Measurements from ENCODE around the gene OR2A14. TPM values are rescaled to one million over a fixed set of nuclear protein-coding genes. Genes with fewer than 3 reads are reported as not detected.

OR2A14 gene
- total RNA-seq (not detected in 2 replicates), polyA plus RNA-seq (not detected in 2 replicates), polyA minus RNA-seq (not detected in 2 replicates)
- total RNA-seq (2013): not detected

GRCh38 chr7:144122876-144123275 is at the start of gene OR2A14:
Gene OR2A14, plus strand, starts transcription at chr7:144123176. Its CDS starts 5,937 bp downstream, at chr7:144129113.
- Mint-ChIP-seq H3K27ac (no peak within 1 kb of the TSS), H3K27me3 (peaks cover 4% of the 10 kb centered on the region), H3K4me3 (no peak within 1 kb of the TSS), H3K9me3 (ENCODE audit: insufficient read depth) (no peaks in the 10 kb centered on the region), H3K4me1 (no peaks in the 10 kb centered on the region)
- Histone ChIP-seq H3K4me2 (replicated peaks; ENCODE audit: low read depth, low read length, poor library complexity, severe bottlenecking) (no peak within 1 kb of the TSS), H3K9ac (ENCODE audit: low read length) (no peak within 1 kb of the TSS), H3K36me3 (replicated peaks in 1 of 2; ENCODE audit: control extremely low read depth in 1 of 2, control insufficient read depth in 1 of 2, extremely low read depth in 1 of 2, insufficient read depth in 2 of 2, low read length in 1 of 2) (no peaks in the 10 kb centered on the region), H3K4me3 (ENCODE audit: control extremely low read depth in 1 of 5, extremely low read depth in 1 of 5, insufficient read depth in 1 of 5, low read depth in 2 of 5, low read length in 4 of 5) (no peak within 1 kb of the TSS), H2AFZ (ENCODE audit: insufficient read depth, low read depth, low read length, poor library complexity, severe bottlenecking) (no peak within 1 kb of the TSS), H3K4me1 (ENCODE audit: control insufficient read depth in 2 of 2, insufficient read depth in 2 of 2, low read length in 2 of 2) (no peaks in the 10 kb centered on the region), H3K27me3 (replicated peaks in 1 of 4; ENCODE audit: control extremely low read depth in 1 of 4, control insufficient read depth in 3 of 4, insufficient read depth in 4 of 4, low read length in 3 of 4) (no peaks in the 10 kb centered on the region), H3K27ac (ENCODE audit: low read length in 2 of 2) (no peak within 1 kb of the TSS), H4K20me1 (ENCODE audit: control insufficient read depth, insufficient read depth, low read length, poor library complexity, severe bottlenecking) (no peaks in the 10 kb centered on the region), H3K79me2 (ENCODE audit: control insufficient read depth, insufficient read depth, low read length) (no peaks in the 10 kb centered on the region), H3K9me3 (ENCODE audit: control extremely low read depth in 1 of 3, control insufficient read depth in 2 of 3, insufficient read depth in 1 of 3, low read length in 2 of 3) (peaks cover 0 to 4% (median 0%) of the 10 kb centered on the region in 3 donors)
- ChIA-PET CTCF (no interaction called here), POLR2A (no interaction called here)
- TF ChIP-seq EZH2 (IDR thresholded peaks at IDR 0.05; ENCODE audit: borderline replicate concordance, insufficient read depth, low read depth, low read length, poor library complexity, severe bottlenecking): no peak
- TF ChIP-seq, protein P1, sequence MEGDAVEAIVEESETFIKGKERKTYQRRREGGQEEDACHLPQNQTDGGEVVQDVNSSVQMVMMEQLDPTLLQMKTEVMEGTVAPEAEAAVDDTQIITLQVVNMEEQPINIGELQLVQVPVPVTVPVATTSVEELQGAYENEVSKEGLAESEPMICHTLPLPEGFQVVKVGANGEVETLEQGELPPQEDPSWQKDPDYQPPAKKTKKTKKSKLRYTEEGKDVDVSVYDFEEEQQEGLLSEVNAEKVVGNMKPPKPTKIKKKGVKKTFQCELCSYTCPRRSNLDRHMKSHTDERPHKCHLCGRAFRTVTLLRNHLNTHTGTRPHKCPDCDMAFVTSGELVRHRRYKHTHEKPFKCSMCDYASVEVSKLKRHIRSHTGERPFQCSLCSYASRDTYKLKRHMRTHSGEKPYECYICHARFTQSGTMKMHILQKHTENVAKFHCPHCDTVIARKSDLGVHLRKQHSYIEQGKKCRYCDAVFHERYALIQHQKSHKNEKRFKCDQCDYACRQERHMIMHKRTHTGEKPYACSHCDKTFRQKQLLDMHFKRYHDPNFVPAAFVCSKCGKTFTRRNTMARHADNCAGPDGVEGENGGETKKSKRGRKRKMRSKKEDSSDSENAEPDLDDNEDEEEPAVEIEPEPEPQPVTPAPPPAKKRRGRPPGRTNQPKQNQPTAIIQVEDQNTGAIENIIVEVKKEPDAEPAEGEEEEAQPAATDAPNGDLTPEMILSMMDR (IDR thresholded peaks at IDR 0.05): no peak
- no CpG with 5 or more reads among the region's 1 CpG for WGBS (ENCODE audit: insufficient coverage)
- ATAC-seq (ENCODE audit: low read depth) (no peak), DNase-seq (no peak)
- intact Hi-C loops (cut with micrococcal nuclease): no loop called here

- H3K36me3 ChIP-seq (replicated peaks in 1 of 2; ENCODE audit: control extremely low read depth in 1 of 2, control insufficient read depth in 1 of 2, extremely low read depth in 1 of 2, insufficient read depth in 2 of 2, low read length in 1 of 2): no peaks in the 10 kb centered on the region
- CTCF ChIA-PET: no interaction called here
- no peak overlapping the region for H3K4me2 ChIP-seq (replicated peaks; ENCODE audit: low read depth, low read length, poor library complexity, severe bottlenecking)
- H3K27ac ChIP-seq (ENCODE audit: low read length in 2 of 2): no peak overlapping the region
- H2AFZ ChIP-seq (ENCODE audit: insufficient read depth, low read depth, low read length, poor library complexity, severe bottlenecking): no peak overlapping the region
- ATAC-seq (ENCODE audit: low read depth): no peak
- H3K9me3 ChIP-seq (ENCODE audit: control extremely low read depth in 1 of 3, control insufficient read depth in 2 of 3, insufficient read depth in 1 of 3, low read length in 2 of 3): no peaks in the 10 kb centered on the region
- no peaks in the 10 kb centered on the region for H3K9me3 Mint-ChIP-seq (ENCODE audit: insufficient read depth)
- WGBS (ENCODE audit: insufficient coverage): 94% methylated on average over 8 of the region's 8 CpGs
- no peak for DNase-seq
- H3K27ac Mint-ChIP-seq: no peak overlapping the region
- H3K4me1 ChIP-seq (ENCODE audit: control insufficient read depth in 2 of 2, insufficient read depth in 2 of 2, low read length in 2 of 2): no peaks in the 10 kb centered on the region
- intact Hi-C loops (cut with micrococcal nuclease): no loop called here
- TF ChIP-seq, protein P1 (IDR thresholded peaks at IDR 0.05): no peak
- no peak for TF ChIP-seq EZH2 (IDR thresholded peaks at IDR 0.05; ENCODE audit: borderline replicate concordance, insufficient read depth, low read depth, low read length, poor library complexity, severe bottlenecking)
- H3K27me3 ChIP-seq (replicated peaks in 1 of 4; ENCODE audit: control extremely low read depth in 1 of 4, control insufficient read depth in 3 of 4, insufficient read depth in 4 of 4, low read length in 3 of 4): no peaks in the 10 kb centered on the region
- H3K9ac ChIP-seq (ENCODE audit: low read length): no peak overlapping the region
- no peaks in the 10 kb centered on the region for H3K79me2 ChIP-seq (ENCODE audit: control insufficient read depth, insufficient read depth, low read length)
- peaks cover 6% of the 10 kb centered on the region for H3K27me3 Mint-ChIP-seq
- no peaks in the 10 kb centered on the region for H3K4me1 Mint-ChIP-seq
- POLR2A ChIA-PET: no interaction called here
- no peak overlapping the region for H3K4me3 Mint-ChIP-seq
- no peaks in the 10 kb centered on the region for H4K20me1 ChIP-seq (ENCODE audit: control insufficient read depth, insufficient read depth, low read length, poor library complexity, severe bottlenecking)
- H3K4me3 ChIP-seq (ENCODE audit: control extremely low read depth in 1 of 5, extremely low read depth in 1 of 5, insufficient read depth in 1 of 5, low read depth in 2 of 5, low read length in 4 of 5): no peak overlapping the region
Measured at GRCh38 chr7:144074374-144074773, 48.6 kb upstream of the OR2A14 start.
